Activated B cell treated with CpG ODN at 0.5 μM for 24 hours (primary cell): Measurements from ENCODE around the gene SMURF1. TPM values are rescaled to one million over a fixed set of nuclear protein-coding genes. Genes with fewer than 3 reads are reported as not detected.

Source experiments
- ATAC-seq: fragments of 200-7000 bp; cut with Tn5 transposase; one replicate; pipeline ENCODE4 v1.10.0; 2021; ENCODE audit warnings: low read depth, mild to moderate bottlenecking, moderate library complexity
- CTCF ChIA-PET: fragments of 350-600 bp; sonication (Branson Sonifier 250); formaldehyde crosslinking; loops from one replicate; lab custom pipeline; 2021; ENCODE audit warnings: antibody characterized with exemption; lab: Charles Lee
- POLR2A ChIA-PET: fragments of 350-600 bp; sonication (Branson Sonifier 250); formaldehyde crosslinking; loops from one replicate; lab custom pipeline; 2021; ENCODE audit warnings: antibody characterized with exemption; lab: Charles Lee
- DNase-seq: peaks from one replicate; pipeline ENCODE4 v3.0.0; 2022
- H3K27ac Mint-ChIP-seq: one replicate; pipeline ENCODE4 v1.8.0; 2020; ENCODE audit warnings: mixed read lengths
- H3K27me3 Mint-ChIP-seq: one replicate; pipeline ENCODE4 v1.8.0; 2021; ENCODE audit warnings: mixed read lengths
- H3K36me3 Mint-ChIP-seq: one replicate; pipeline ENCODE4 v1.8.0; 2021; ENCODE audit warnings: low read depth, mixed read lengths
- H3K4me1 Mint-ChIP-seq: one replicate; pipeline ENCODE4 v1.8.0; 2021; ENCODE audit warnings: mixed read lengths
- H3K4me3 Mint-ChIP-seq: one replicate; pipeline ENCODE4 v1.8.0; 2020; ENCODE audit warnings: mild to moderate bottlenecking, mixed read lengths
- H3K9me3 Mint-ChIP-seq: one replicate; pipeline ENCODE4 v1.8.0; 2020; ENCODE audit warnings: mixed read lengths
- CTCF ChIP-seq: fragments of 200-600 bp; IDR thresholded peaks from one replicate; pipeline ENCODE4 v1.8.0; 2022; ENCODE audit warnings: antibody characterized with exemption, mild to moderate bottlenecking
- intact Hi-C: fragments of 100-400 bp; cut with micrococcal nuclease; formaldehyde crosslinking; loops from one replicate; pipeline ENCODE4 v1.15.1; 2024
- total RNA-seq: library from RNA; stranded (reverse); gene quantifications from 2 replicates; pipeline ENCODE4 v1.2.3, GENCODE V29; 2022

Gene SMURF1
- total RNA-seq, 1 donor from 2014 or later = 23.1 TPM

- Mint-ChIP-seq H3K27me3 (no peaks in the 10 kb centered on the region), H3K4me1 (peaks cover 4% of the 10 kb centered on the region), H3K36me3 (peaks cover 8% of the 10 kb centered on the region), H3K9me3 (peaks cover under 1% of the 10 kb centered on the region), H3K4me3 (no peak overlapping the region), H3K27ac (no peak overlapping the region)
- ChIA-PET POLR2A (no interaction called here), CTCF (no interaction called here)
- TF ChIP-seq CTCF = no peak
- intact Hi-C loops = no loop called here
- ATAC-seq (no peak), DNase-seq (no peak)
Observed at GRCh38 chr7:99092064-99092720, 51.7 kb downstream of the SMURF1 start.

- TF ChIP-seq CTCF = no peak
- ChIA-PET POLR2A (interaction anchor here (0.5 kb wide), 1 partner anchor 75 kb away, joined by 4 read pairs; no protein-coding TSS in a partner anchor), CTCF (no interaction called here)
- intact Hi-C loops = no loop called here
- no peaks in the 10 kb centered on the region for H3K4me1 Mint-ChIP-seq
- H3K36me3 Mint-ChIP-seq = peaks cover 12% of the 10 kb centered on the region
- DNase-seq = no peak
- no peak for ATAC-seq
- H3K9me3 Mint-ChIP-seq = no peaks in the 10 kb centered on the region
- H3K27me3 Mint-ChIP-seq = no peaks in the 10 kb centered on the region
- H3K4me3 Mint-ChIP-seq = no peak overlapping the region
- no peak overlapping the region for H3K27ac Mint-ChIP-seq
Observed at GRCh38 chr7:99090771-99091542, 53.0 kb downstream of the SMURF1 start.

GRCh38 chr7:99089914-99090629, 53.8 kb downstream of the SMURF1 start:
- no peaks in the 10 kb centered on the region for H3K27me3 Mint-ChIP-seq
- H3K36me3 Mint-ChIP-seq = peaks cover 12% of the 10 kb centered on the region
- no peak overlapping the region for H3K4me3 Mint-ChIP-seq
- ATAC-seq (no peak), DNase-seq (no peak)
- intact Hi-C loops = no loop called here
- TF ChIP-seq CTCF = no peak
- CTCF ChIA-PET = no interaction called here
- POLR2A ChIA-PET = no interaction called here
- no peaks in the 10 kb centered on the region for H3K9me3 Mint-ChIP-seq
- no peak overlapping the region for H3K27ac Mint-ChIP-seq
- H3K4me1 Mint-ChIP-seq = no peaks in the 10 kb centered on the region

- intact Hi-C loops = no loop called here
- Mint-ChIP-seq H3K4me1 (peaks cover 6% of the 10 kb centered on the region), H3K27ac (no peak overlapping the region), H3K36me3 (peaks cover 14% of the 10 kb centered on the region), H3K9me3 (no peaks in the 10 kb centered on the region), H3K27me3 (no peaks in the 10 kb centered on the region), H3K4me3 (no peak overlapping the region)
- DNase-seq = no peak
- TF ChIP-seq CTCF = no peak
- ChIA-PET POLR2A (no interaction called here), CTCF (no interaction called here)
- ATAC-seq = no peak
Observed at GRCh38 chr7:99086944-99087343, 57.0 kb downstream of the SMURF1 start.

GRCh38 chr7:99086532-99086931, 57.4 kb downstream of the SMURF1 start:
- no peak overlapping the region for H3K4me3 Mint-ChIP-seq
- intact Hi-C loops = no loop called here
- no peak for DNase-seq
- CTCF ChIA-PET = no interaction called here
- no peak for TF ChIP-seq CTCF
- peaks cover 8% of the 10 kb centered on the region for H3K4me1 Mint-ChIP-seq
- H3K27me3 Mint-ChIP-seq = no peaks in the 10 kb centered on the region
- POLR2A ChIA-PET = no interaction called here
- no peaks in the 10 kb centered on the region for H3K9me3 Mint-ChIP-seq
- ATAC-seq = no peak
- peaks cover 14% of the 10 kb centered on the region for H3K36me3 Mint-ChIP-seq
- no peak overlapping the region for H3K27ac Mint-ChIP-seq
